PFSK-1 (cell line): ENCODE results near the gene ASCL5.

Experiments
- POLR2AphosphoS5 ChIP-seq: IDR thresholded peaks from 2 replicates; pipeline ENCODE4 v1.6.1; 2012; ENCODE audit warnings: low read depth, mild to moderate bottlenecking, control low read depth, low read length, moderate library complexity
- TAF1 ChIP-seq: IDR thresholded peaks from 2 replicates; pipeline ENCODE4 v1.6.1; 2012; ENCODE audit warnings: low read length, control low read depth, borderline replicate concordance; ENCODE audit not compliant: insufficient read depth
- TF ChIP-seq, protein P1 (sequence below), 2 experiments: IDR thresholded peaks; 2 replicates each; pipeline versions ENCODE4 v1.6.1 to v1.8.0; 2011 to 2012; ENCODE audit warnings: low read depth in 2 of 2, low read length in 2 of 2, control low read depth in 1 of 2, inconsistent platforms in 1 of 2, mild to moderate bottlenecking in 1 of 2, moderate library complexity in 1 of 2; ENCODE audit not compliant: insufficient read depth in 1 of 2

DNA sequence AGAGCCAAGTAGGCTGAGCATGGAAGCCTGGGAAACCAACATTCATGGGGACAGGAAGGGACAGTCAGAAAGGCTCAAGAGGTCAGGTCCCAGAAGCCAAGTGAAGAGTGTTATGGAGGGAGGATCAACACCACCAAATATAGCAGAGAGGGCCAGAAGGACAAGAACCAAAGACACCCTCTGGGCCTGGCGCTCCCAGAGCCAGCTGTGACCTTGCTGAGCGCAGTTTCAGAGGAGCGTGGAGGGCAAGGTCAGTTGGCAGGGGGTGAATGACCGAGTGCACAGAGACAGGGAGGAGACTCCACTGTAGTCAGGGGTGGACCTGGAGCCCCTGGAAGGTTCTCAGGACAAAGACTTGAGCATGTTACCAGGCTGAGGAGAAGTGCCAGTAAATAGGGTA is 4.4 kb upstream of the ASCL5 start:
- TF ChIP-seq TAF1 (no peak), POLR2AphosphoS5 (no peak)
- TF ChIP-seq, protein P1, sequence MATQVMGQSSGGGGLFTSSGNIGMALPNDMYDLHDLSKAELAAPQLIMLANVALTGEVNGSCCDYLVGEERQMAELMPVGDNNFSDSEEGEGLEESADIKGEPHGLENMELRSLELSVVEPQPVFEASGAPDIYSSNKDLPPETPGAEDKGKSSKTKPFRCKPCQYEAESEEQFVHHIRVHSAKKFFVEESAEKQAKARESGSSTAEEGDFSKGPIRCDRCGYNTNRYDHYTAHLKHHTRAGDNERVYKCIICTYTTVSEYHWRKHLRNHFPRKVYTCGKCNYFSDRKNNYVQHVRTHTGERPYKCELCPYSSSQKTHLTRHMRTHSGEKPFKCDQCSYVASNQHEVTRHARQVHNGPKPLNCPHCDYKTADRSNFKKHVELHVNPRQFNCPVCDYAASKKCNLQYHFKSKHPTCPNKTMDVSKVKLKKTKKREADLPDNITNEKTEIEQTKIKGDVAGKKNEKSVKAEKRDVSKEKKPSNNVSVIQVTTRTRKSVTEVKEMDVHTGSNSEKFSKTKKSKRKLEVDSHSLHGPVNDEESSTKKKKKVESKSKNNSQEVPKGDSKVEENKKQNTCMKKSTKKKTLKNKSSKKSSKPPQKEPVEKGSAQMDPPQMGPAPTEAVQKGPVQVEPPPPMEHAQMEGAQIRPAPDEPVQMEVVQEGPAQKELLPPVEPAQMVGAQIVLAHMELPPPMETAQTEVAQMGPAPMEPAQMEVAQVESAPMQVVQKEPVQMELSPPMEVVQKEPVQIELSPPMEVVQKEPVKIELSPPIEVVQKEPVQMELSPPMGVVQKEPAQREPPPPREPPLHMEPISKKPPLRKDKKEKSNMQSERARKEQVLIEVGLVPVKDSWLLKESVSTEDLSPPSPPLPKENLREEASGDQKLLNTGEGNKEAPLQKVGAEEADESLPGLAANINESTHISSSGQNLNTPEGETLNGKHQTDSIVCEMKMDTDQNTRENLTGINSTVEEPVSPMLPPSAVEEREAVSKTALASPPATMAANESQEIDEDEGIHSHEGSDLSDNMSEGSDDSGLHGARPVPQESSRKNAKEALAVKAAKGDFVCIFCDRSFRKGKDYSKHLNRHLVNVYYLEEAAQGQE (IDR thresholded peaks at IDR 0.05; ENCODE audit: insufficient read depth in 1 of 2, low read depth in 2 of 2, low read length in 2 of 2): no peak
